Coronary artery (tissue), 2 donors: ENCODE results near the gene CEBPE.
"Not testable (repeated sequence)": the region's sequence is repeated elsewhere in the genome, so short reads cannot be mapped to it uniquely, and the experiment has no call there.

Source experiments
- DNase-seq: peaks from one replicate; pipeline ENCODE4 v3.0.0-alpha.2; 2017; ENCODE audit warnings: low spot score
- H3K27ac ChIP-seq, 2 donors: fragments of 200-600 bp; sonication (generic); one replicate each; pipeline ENCODE4 v1.5.1; 2016 to 2019
- H3K4me3 ChIP-seq: fragments of 200-600 bp; sonication (generic); 2 replicates; pipeline ENCODE4 v1.5.1; 2016; ENCODE audit warnings: mild to moderate bottlenecking, moderate library complexity
- TF ChIP-seq, protein P1 (sequence below): fragments of 200-600 bp; sonication (generic); IDR thresholded peaks from one replicate; pipeline ENCODE4 v1.5.1; 2019; ENCODE audit warnings: antibody characterized with exemption

Gene CEBPE

DNA sequence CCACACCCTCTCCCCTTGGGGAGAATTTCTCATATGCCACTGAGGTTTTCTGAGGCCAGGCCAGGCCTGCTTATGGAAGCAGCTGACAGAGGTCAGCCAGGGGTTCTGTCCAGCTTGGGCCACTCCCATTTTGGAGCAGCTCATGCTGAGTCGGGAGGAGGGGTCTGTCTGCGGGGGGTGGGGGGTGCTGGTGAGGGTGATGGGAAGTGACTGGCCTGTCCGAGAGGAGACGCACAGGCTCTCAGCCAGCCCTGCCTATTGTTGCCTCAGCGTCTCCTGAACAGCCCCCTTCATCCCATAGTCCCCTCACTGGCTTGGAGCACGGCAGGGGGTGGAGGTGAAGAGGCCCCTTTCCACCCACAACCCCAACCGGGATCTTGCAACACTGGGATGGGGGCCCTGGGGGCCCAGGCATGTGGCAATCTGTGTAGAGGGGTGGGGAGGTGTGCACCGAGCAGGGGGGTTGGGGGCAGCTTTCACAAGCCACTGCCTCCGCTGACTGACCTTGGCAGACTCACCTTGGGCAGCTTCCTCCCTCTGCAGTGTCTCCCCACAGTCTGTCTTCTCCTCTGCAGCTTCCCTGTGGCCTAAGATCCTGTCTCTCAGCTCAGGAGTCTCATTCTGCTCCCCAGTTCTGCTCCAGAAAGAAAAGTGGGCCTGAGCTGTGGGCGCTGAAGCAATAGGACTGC, 5.5 kb downstream of the CEBPE start:
- no peak for DNase-seq
- TF ChIP-seq, protein P1, sequence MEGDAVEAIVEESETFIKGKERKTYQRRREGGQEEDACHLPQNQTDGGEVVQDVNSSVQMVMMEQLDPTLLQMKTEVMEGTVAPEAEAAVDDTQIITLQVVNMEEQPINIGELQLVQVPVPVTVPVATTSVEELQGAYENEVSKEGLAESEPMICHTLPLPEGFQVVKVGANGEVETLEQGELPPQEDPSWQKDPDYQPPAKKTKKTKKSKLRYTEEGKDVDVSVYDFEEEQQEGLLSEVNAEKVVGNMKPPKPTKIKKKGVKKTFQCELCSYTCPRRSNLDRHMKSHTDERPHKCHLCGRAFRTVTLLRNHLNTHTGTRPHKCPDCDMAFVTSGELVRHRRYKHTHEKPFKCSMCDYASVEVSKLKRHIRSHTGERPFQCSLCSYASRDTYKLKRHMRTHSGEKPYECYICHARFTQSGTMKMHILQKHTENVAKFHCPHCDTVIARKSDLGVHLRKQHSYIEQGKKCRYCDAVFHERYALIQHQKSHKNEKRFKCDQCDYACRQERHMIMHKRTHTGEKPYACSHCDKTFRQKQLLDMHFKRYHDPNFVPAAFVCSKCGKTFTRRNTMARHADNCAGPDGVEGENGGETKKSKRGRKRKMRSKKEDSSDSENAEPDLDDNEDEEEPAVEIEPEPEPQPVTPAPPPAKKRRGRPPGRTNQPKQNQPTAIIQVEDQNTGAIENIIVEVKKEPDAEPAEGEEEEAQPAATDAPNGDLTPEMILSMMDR: no peak
- Histone ChIP-seq H3K27ac (no peak overlapping the region), H3K4me3 (no peak overlapping the region)

DNA sequence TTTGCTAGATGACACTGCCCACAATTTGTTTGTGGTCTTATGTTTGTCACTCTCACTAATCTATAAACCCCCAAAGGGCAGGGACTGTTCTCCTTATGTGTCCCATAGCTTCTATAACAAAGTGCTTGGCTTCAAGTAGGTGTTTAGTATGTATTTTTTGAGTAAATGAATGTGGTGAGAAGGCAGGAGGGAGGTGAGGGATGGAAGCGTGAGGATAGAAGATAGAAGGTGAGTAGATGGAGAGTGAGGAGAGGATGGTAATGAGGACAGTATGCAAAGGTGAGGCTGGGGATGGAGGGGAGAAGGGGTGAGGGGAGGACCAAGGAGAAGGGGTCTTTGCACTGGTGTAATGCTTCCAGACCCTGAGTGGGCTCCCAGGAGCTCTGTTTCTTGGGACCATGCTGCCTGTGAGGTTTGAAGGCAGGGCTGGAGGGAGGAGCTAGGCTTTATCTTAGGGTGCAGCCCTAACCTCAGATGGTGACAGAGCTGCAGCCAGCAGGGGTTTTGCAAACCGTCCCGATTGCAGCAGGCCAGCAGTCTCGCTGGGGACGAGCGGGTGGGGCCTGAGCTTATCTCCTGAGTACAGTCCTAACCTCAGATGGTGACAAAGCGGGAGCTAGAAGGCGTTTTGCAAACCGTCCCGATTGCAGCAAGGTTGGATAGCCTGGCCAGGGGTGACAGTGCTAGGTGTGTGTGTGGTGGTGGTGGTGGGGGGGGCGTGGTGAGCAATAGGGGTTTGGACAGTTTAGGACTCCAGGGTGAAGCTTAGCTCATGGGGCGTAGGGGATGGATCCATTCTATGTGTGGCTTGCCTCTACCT, 6.5 kb downstream of the CEBPE start:
- TF ChIP-seq, protein P1: no peak
- H3K27ac ChIP-seq: no peak overlapping the region
- no peak for DNase-seq
- no peak overlapping the region for H3K4me3 ChIP-seq

DNA sequence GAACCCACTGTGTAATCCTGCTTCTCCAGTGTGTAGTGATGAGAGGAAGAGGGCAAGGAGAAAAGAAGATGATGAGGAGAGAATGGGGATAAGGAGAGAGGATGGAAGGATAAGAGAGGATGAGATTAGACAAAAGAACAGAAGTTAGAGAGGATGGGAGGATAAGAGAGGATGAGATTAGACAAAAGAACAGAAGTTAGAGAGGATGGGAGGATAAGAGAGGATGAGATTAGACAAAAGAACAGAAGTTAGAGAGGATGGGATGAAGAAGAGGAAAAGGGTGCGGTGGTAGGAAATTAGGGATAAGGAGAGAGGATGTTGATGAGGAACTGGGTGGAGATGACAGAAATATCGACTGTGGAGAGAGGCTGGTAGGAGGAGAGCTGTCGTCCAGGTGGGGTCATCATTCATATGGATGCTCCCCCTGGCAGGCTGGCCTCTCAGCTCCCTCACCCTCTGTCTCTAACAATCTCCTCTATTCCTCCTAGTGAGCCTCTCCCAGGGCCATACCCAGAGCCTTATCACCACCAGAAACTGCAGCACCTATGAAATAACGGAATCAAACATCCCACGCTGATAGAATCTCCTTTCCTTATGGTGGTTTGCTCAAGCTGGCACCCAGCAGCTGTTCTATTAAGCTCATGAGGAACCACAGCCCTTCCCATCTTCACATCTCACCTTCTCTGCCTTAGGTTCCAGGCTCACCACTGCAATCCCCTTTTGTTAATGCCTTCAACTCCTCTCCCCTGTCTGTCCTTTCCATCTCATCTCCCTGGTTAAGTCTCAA, 8.3 kb downstream of the CEBPE start:
- Histone ChIP-seq H3K27ac (no peak overlapping the region), H3K4me3 (no peak overlapping the region)
- TF ChIP-seq, protein P1: no peak
- no peak for DNase-seq

DNA sequence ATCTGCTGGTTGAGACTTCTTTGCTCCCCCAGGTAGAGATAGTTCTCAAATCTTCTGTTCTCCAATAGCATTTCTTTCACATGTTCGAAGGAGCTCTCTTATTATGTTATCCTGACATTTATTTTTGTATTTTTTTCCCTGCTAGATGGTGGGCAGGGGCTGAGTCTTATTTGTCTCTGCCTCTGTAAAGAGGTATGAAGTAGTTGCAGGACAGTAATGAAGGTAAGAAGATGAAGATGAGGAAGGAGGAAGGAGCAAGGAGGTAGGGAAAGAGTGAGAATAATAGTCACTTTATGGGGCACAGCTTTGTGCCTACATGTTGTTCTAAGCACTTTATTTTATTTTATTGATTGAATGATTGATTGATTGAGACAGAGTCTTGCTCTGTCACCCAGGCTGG, 9.3 kb downstream of the CEBPE start:
- DNase-seq: no peak
- Histone ChIP-seq H3K4me3 (no peak overlapping the region), H3K27ac (no peak overlapping the region)
- TF ChIP-seq, protein P1: no peak

DNA sequence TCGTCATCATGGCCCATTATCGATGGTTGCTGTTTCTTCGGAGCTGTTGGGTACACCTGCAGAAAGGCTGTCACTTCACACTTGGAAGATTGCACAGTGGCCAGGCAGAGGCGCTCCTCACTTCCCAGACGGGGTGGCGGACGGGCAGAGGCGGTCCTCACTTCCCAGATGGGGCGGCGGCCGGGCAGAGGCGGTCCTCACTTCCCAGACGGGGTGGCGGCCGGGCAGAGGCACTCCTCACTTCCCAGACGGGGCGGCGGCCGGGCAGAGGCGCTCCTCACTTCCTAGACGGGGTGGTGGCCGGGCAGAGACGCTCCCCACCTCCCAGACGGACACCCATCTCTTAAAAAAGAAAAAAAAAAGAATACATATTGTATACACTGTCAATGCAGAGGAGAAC, 10.9 kb downstream of the CEBPE start:
- H3K4me3 ChIP-seq, DNase-seq, H3K27ac ChIP-seq: not testable (repeated sequence)

DNA sequence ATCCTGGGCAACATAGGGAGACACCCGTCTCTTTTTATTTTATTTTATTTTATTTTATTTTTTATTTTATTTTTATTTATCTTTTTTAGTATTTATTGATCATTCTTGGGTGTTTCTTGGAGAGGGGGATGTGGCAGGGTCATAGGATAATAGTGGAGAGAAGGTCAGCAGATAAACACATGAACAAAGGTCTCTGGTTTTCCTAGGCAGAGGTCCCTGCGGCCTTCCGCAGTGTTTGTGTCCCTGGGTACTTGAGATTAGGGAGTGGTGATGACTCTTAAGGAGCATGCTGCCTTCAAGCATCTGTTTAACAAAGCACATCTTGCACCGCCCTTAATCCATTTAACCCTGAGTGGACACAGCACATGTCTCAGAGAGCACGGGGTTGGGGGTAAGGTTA, 11.4 kb downstream of the CEBPE start:
- not testable (repeated sequence) for DNase-seq

DNA sequence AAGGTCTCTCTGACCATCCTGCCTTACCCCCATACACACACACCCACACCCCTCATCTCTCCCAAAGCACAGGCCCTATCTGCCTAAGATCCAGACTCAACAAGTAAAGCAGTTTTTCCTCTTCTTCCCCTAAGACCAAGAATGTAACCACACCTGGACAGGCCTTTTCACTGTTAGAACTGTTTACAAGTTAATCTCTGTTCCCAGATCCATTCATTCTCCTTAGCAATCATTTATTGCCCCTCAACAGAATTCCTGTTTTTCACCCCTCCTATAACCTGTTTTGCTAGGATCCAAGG, 12.4 kb downstream of the CEBPE start:
- Histone ChIP-seq H3K4me3 (no peak overlapping the region), H3K27ac (no peak overlapping the region)
- no peak for DNase-seq
- TF ChIP-seq, protein P1: no peak

More for the DNA sequence above, 11.4 kb downstream of the CEBPE start:
- H3K4me3 ChIP-seq, H3K27ac ChIP-seq: not testable (repeated sequence)
